Measurements from ENCODE around the gene CFHR3. TPM values are rescaled to one million over a fixed set of nuclear protein-coding genes. Genes with fewer than 3 reads are reported as not detected.
"Not testable (repeated sequence)": the region's sequence is repeated elsewhere in the genome, so short reads cannot be mapped to it uniquely, and the experiment has no call there.

CFHR3 gene
- total RNA-seq, 2 donors from 2014 or later: not detected

DNA sequence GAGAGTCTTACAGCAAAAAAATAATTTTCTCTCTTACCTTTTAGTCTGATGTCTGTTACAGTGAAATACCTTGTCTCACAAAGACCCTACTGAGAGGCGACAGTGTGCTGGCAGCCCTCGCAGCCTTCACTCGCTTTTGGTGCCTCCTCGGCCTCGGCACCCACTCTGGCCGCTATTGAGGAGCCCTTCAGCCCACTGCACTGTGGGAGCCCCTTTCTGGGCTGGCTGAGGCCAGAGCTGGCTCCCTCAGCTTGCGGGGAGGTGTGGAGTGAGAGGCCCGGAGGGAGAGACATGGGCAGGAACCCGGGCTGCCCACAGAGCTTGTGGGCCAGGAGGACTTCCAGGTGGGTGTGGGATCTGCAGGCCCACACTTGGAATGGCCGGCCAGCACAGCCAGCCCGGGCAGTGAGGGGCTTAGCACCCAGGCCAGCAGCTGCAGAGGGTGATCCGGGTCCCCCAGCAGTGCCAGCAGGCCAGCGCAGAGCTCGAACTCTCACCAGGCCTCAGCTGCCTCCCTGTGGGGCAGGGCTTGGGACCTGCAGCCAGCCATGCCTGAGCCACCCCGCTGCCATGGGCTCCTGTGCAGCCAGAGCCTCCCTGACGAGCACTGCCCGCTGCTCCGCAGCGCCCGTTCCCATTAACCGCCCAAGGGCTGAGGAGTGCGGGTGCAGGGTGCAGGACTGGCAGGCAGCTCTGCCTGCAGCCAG, 34.0 kb downstream of the CFHR3 start:
- no peaks in the 10 kb centered on the region for H3K4me1 ChIP-seq (replicated peaks)
- intact Hi-C loops (cut with DNase I): no loop called here
- H3K27ac ChIP-seq: no peak overlapping the region
- H3K27me3 ChIP-seq (replicated peaks; ENCODE audit: insufficient read depth): no peaks in the 10 kb centered on the region
- no peak overlapping the region for H3K4me3 ChIP-seq
- no peak for DNase-seq (ENCODE audit: low spot score)
- whole genome bisulfite sequencing: 86% methylated on average over 9 of the region's 22 CpGs
- TF ChIP-seq, protein P1, sequence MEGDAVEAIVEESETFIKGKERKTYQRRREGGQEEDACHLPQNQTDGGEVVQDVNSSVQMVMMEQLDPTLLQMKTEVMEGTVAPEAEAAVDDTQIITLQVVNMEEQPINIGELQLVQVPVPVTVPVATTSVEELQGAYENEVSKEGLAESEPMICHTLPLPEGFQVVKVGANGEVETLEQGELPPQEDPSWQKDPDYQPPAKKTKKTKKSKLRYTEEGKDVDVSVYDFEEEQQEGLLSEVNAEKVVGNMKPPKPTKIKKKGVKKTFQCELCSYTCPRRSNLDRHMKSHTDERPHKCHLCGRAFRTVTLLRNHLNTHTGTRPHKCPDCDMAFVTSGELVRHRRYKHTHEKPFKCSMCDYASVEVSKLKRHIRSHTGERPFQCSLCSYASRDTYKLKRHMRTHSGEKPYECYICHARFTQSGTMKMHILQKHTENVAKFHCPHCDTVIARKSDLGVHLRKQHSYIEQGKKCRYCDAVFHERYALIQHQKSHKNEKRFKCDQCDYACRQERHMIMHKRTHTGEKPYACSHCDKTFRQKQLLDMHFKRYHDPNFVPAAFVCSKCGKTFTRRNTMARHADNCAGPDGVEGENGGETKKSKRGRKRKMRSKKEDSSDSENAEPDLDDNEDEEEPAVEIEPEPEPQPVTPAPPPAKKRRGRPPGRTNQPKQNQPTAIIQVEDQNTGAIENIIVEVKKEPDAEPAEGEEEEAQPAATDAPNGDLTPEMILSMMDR (IDR thresholded peaks at IDR 0.05): no peak
- TF ChIP-seq POLR2A (IDR thresholded peaks at IDR 0.05): no peak
- no peak for TF ChIP-seq POLR2AphosphoS5 (IDR thresholded peaks at IDR 0.05)
- H3K9me3 ChIP-seq: no peaks in the 10 kb centered on the region
- H3K36me3 ChIP-seq: no peaks in the 10 kb centered on the region

DNA sequence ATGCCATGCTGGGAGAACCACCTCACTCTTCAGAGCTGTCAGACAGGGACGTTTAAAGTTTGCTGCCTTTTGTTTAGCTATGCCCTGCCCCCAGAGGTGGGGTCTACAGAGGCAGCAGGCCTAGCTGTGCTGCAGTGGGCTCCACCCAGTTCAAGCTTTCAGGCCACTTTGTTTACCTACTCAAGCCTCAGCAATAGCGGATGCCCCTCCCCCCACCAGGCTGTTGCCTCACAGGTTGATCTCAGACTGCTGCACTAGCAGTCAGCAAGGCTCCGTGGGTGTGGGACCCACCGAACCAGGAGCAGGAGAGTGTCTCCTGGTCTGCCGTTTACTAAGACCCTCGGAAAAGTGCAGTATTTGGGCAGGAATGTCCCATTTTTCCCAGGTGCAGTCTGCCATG, 42.8 kb downstream of the CFHR3 start:
- H3K36me3 ChIP-seq; H3K4me3 ChIP-seq; H3K9me3 ChIP-seq; H3K4me1 ChIP-seq (replicated peaks); DNase-seq (ENCODE audit: low spot score); H3K27ac ChIP-seq; intact Hi-C loops (cut with DNase I); H3K27me3 ChIP-seq (replicated peaks; ENCODE audit: insufficient read depth): not testable (repeated sequence)
- 61% methylated on average over 6 of the region's 6 CpGs for WGBS

DNA sequence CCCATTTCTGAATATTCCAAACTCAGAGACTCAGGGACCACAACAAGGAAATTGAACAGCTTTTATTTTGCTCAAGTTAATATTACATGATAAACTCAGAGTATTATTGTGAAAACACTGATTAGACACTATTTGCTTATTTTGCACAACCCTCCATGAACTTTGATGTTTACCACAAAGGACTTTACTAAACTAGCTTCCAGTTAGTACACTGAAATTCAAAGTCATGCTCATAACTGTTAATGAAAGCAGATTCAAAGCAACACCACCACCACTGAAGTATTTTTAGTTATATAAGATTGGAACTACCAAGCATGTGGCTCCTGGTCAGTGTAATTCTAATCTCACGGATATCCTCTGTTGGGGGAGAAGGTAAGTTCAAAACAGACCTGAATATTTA, 44.9 kb downstream of the CFHR3 start, which contains the start of gene CFHR1:
Gene CFHR1 (plus strand): TSS at position 201 of the 400 bp plus-strand sequence. CDS start 114 bp downstream, at position 315.
- DNase-seq (ENCODE audit: low spot score); H3K36me3 ChIP-seq; H3K4me3 ChIP-seq; H3K9me3 ChIP-seq; H3K27me3 ChIP-seq (replicated peaks; ENCODE audit: insufficient read depth); intact Hi-C loops (cut with DNase I); H3K4me1 ChIP-seq (replicated peaks); H3K27ac ChIP-seq: not testable (repeated sequence)
- WGBS: no CpG with 5 or more reads among the region's 1 CpG

DNA sequence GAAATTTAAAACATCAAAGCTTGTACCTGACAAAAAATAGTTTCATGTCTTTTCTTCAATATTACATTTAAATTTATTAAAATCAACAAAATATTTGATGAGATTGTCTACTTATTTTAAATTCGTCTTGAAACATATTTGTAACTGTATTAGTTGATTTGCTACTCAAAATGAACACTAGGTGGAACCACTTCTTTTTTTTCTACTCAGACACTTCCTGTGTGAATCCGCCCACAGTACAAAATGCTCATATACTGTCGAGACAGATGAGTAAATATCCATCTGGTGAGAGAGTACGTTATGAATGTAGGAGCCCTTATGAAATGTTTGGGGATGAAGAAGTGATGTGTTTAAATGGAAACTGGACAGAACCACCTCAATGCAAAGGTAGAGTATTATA, 53.2 kb downstream of the CFHR3 start:
- intact Hi-C loops (cut with DNase I); H3K27me3 ChIP-seq (replicated peaks; ENCODE audit: insufficient read depth); H3K4me3 ChIP-seq; DNase-seq (ENCODE audit: low spot score); H3K27ac ChIP-seq; H3K36me3 ChIP-seq; H3K9me3 ChIP-seq; H3K4me1 ChIP-seq (replicated peaks): not testable (repeated sequence)
- 0% methylated on average over 4 of the region's 4 CpGs for WGBS
- TF ChIP-seq, protein P1 (IDR thresholded peaks at IDR 0.05): peak in 2 of 4 experiments; percentile 19 to 37

Other genes starting within 250 kb of the CFHR3 start
- 1 to 10 TPM; 1.2 to 1.9 TPM for gene KCNT2, start 166.4 kb upstream of the CFHR3 start, total RNA-seq
- 10 to 100 TPM; 23.5 to 31.5 TPM for gene CFH, start 122.8 kb upstream of the CFHR3 start, total RNA-seq
- not detected for gene CFHR1, start 44.9 kb downstream of the CFHR3 start, total RNA-seq
- not detected for gene CFHR4, start 113.2 kb downstream of the CFHR3 start, total RNA-seq
- not detected for gene CFHR2, start 168.9 kb downstream of the CFHR3 start, total RNA-seq
- not detected for gene CFHR5, start 202.7 kb downstream of the CFHR3 start, total RNA-seq